Heart right ventricle (tissue), 16 donors: ENCODE results near the gene TK2. TPM values are rescaled to one million over a fixed set of nuclear protein-coding genes. Genes with fewer than 3 reads are reported as not detected.

Experiments used
- ATAC-seq, 8 donors: fragments of 200-7000 bp; cut with Tn5 transposase; one replicate each; pipeline ENCODE4 v1.9.1; 2020; ENCODE audit warnings: mild to moderate bottlenecking in 8 of 8, moderate library complexity in 8 of 8, moderate number of reproducible peaks in 1 of 8
- DNase-seq, 2 donors: peaks; one replicate each; pipeline ENCODE4 v3.0.0-alpha.2; 2020
- H3K27ac ChIP-seq, 10 donors: fragments of 200-600 bp; sonication (generic) in 2 of 10; one replicate each; pipeline versions ENCODE4 v1.5.0 to v1.8.0; 2020 to 2022; ENCODE audit warnings: mild to moderate bottlenecking in 3 of 10
- H3K27me3 ChIP-seq, 7 donors: fragments of 200-600 bp; one replicate each; pipeline ENCODE4 v1.8.0; 2021 to 2022; ENCODE audit warnings: mild to moderate bottlenecking in 2 of 7
- H3K36me3 ChIP-seq, 9 donors: fragments of 200-600 bp; sonication (generic) in 1 of 9; one replicate each; pipeline versions ENCODE4 v1.5.0 to v1.8.0; 2020 to 2022; ENCODE audit warnings: mild to moderate bottlenecking in 2 of 9
- H3K4me1 ChIP-seq, 9 donors: fragments of 200-600 bp; sonication (generic) in 1 of 9; one replicate each; pipeline versions ENCODE4 v1.5.0 to v1.8.0; 2020 to 2022; ENCODE audit warnings: mild to moderate bottlenecking in 4 of 9
- H3K4me3 ChIP-seq, 10 donors: fragments of 200-600 bp; sonication (generic) in 2 of 10; one replicate each; pipeline versions ENCODE4 v1.5.0 to v1.8.0; 2020 to 2022; ENCODE audit warnings: mild to moderate bottlenecking in 7 of 10, moderate library complexity in 2 of 10
- H3K9me3 ChIP-seq, 11 donors: fragments of 200-600 bp in 10 of 11; sonication (generic) in 2 of 11; one replicate each; pipeline versions ENCODE4 v1.5.0 to v1.8.0; 2013 to 2022; ENCODE audit warnings: mild to moderate bottlenecking in 2 of 11, control low read depth in 1 of 11, moderate library complexity in 1 of 11
- CTCF ChIP-seq, 9 donors: fragments of 200-600 bp; sonication (generic) in 2 of 9; IDR thresholded peaks; one replicate each; pipeline versions ENCODE4 v1.5.0 to v1.8.0; 2021 to 2022; ENCODE audit warnings: antibody characterized with exemption in 9 of 9, mild to moderate bottlenecking in 5 of 9, moderate library complexity in 1 of 9
- WGBS, 2 donors: extraction: QIAGEN DNeasy Blood & Tissue Kit; methylation state at CpG; one replicate each; pipeline ENCODE4 v1.1.7; 2013; ENCODE audit warnings: inconsistent platforms in 1 of 2; 5-methylcytosine and 5-hydroxymethylcytosine counted together
- intact Hi-C, 10 donors: fragments of 100-400 bp; cut with DNase I; formaldehyde crosslinking; loops; one replicate each; pipeline versions ENCODE4 v1.11.1 to v1.14.2; 2022
- polyA plus RNA-seq, 2 donors: library from polyadenylated mRNA; stranded (reverse); fragments of 200-250 nt; gene quantifications; one replicate each; pipeline ENCODE4 v1.2.3, GENCODE V29; 2013
- total RNA-seq, 10 donors: library from RNA; stranded (reverse); fragmentation: NEBNext Ultra II Directional in 3 of 10; extraction: Animal tissue kit (Norgen Biotek cat#: 25700) in 3 of 10; gene quantifications; one replicate each; pipeline versions ENCODE4 v1.2.1 to v1.2.4, GENCODE V29; 2021 to 2023
- donor health status: Arrhythmogenic right ventricular cardiomyopathy.
- donor health status: ischemic (EF 13 %, LVEDD 7.1; RV severe dilation, severe dysfunction).
- donor health status: healthy with polysubstance abuse.
- donor health status: DM: no; HTN: yes; CAD: no.
- donor health status: DM: no; HTN: no; CAD: no.
- donor health status: ischemic (EF 25% LVEDD 6.9; RV normal size, moderate dysfunction).
- donor health status: ischemic (EF 25% LVEDD 5.7; RV mildly dilated, moderate dysfunction).
- donor health status: healthy.
- donor health status: DM: yes; HTN: yes; CAD: no.
- donor health status: Ischemic cardiomyopathy.
- donor health status: ischemic (EF 35%, LVEDD 5.7; RV mildly dilated, moderate dysfunction).
- donor health status: nonischemic (EF 11% LVEDD 7.7; RV severe dilation, severe dysfunction).
- donor health status: DM: yes; HTN: yes; CAD: no.
- donor health status: PGD.
- donor health status: ischemic (EF 29% LVEDD 5.4; RV normal size, mild dysfunction).
- donor health status: nonischemic (EF 23%, LVEDD 6.1; RV moderate dilation, normal function).

Gene TK2
- total and polyA plus RNA-seq, 12 donors = 8.0 to 26.0 (median 20.6) TPM

DNA sequence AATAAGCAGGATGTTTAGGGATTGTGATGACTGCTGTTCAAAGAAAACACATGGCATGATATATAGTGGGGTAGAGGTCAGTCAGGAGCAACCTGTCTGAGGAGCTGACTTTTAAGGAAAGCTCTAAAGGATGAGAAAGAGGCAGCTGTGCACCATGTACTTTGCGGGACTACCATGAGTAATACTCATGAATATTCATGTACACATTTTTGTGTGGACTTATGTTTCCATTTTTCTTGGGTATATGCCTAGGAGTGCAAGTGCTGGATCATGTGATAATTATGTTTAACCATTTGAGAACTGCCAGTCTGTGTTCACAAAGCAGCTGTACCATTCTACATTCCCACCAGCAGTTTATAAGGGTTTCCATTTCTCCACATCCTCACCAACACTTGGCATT lies 87.0 kb downstream of the TK2 start:
- 77 to 80% methylated on average over 1 of the region's 1 CpG for WGBS, 2 donors

GRCh38 chr16:66460703-66461102 lies 89.2 kb downstream of the TK2 start:
- no peaks in the 10 kb centered on the region for H3K4me1 ChIP-seq
- no peak overlapping the region for H3K4me3 ChIP-seq
- ATAC-seq = no peak
- H3K36me3 ChIP-seq = no peaks in the 10 kb centered on the region
- H3K9me3 ChIP-seq = peaks cover 0 to 5% (median 0%) of the 10 kb centered on the region in 11 donors
- peaks cover 0 to 36% (median 20%) of the 10 kb centered on the region in 7 donors for H3K27me3 ChIP-seq
- TF ChIP-seq CTCF (IDR thresholded peaks at IDR 0.05) = no peak
- no peak for DNase-seq
- intact Hi-C loops = no loop called here
- 93 to 100% methylated on average over 1 of the region's 1 CpG for WGBS, 2 donors
- no peak overlapping the region for H3K27ac ChIP-seq

More for the DNA sequence above, 87.0 kb downstream of the TK2 start:
- no peak overlapping the region for H3K27ac ChIP-seq
- H3K36me3 ChIP-seq = no peaks in the 10 kb centered on the region
- peaks cover 0 to 10% (median 0%) of the 10 kb centered on the region in 11 donors for H3K9me3 ChIP-seq
- intact Hi-C loops = no loop called here
- ATAC-seq (no peak), DNase-seq (no peak)
- H3K27me3 ChIP-seq = peaks cover 0 to 30% (median 20%) of the 10 kb centered on the region in 7 donors
- H3K4me1 ChIP-seq = no peaks in the 10 kb centered on the region
- H3K4me3 ChIP-seq = no peak overlapping the region
- no peak for TF ChIP-seq CTCF (IDR thresholded peaks at IDR 0.05)

GRCh38 chr16:66459878-66460277 lies 90.0 kb downstream of the TK2 start:
- intact Hi-C loops = no loop called here
- DNase-seq = no peak
- Histone ChIP-seq H3K27me3 (peaks cover 0 to 36% (median 20%) of the 10 kb centered on the region in 7 donors), H3K4me1 (no peaks in the 10 kb centered on the region), H3K4me3 (no peak overlapping the region), H3K9me3 (peaks cover 0 to 5% (median 0%) of the 10 kb centered on the region in 11 donors), H3K27ac (no peak overlapping the region), H3K36me3 (no peaks in the 10 kb centered on the region)
- 48 to 54% methylated on average over 5 of the region's 5 CpGs for WGBS, 2 donors
- no peak for ATAC-seq
- no peak for TF ChIP-seq CTCF (IDR thresholded peaks at IDR 0.05)

GRCh38 chr16:66458853-66459252 lies 91.1 kb downstream of the TK2 start:
- no peak for DNase-seq
- 85 to 86% methylated on average over 7 of the region's 7 CpGs for WGBS, 2 donors
- no peak for ATAC-seq
- no peaks in the 10 kb centered on the region for H3K36me3 ChIP-seq
- no peak for TF ChIP-seq CTCF (IDR thresholded peaks at IDR 0.05)
- peaks cover 0 to 36% (median 20%) of the 10 kb centered on the region in 7 donors for H3K27me3 ChIP-seq
- no peaks in the 10 kb centered on the region for H3K4me1 ChIP-seq
- H3K9me3 ChIP-seq = peaks cover 0 to 5% (median 0%) of the 10 kb centered on the region in 11 donors
- no peak overlapping the region for H3K4me3 ChIP-seq
- intact Hi-C loops = no loop called here
- no peak overlapping the region for H3K27ac ChIP-seq
